Osteoblast (primary cell): ENCODE results near the gene OXSR1. TPM values are rescaled to one million over a fixed set of nuclear protein-coding genes. Genes with fewer than 3 reads are reported as not detected.

Experiments
- DNase-seq: peaks from one replicate; pipeline ENCODE4 v3.0.0; 2011; ENCODE audit warnings: low spot score, mixed read lengths; ENCODE audit not compliant: insufficient read length; ENCODE audit errors: missing footprints
- H2AFZ ChIP-seq: 2 replicates; pipeline ENCODE4 v1.6.0; 2011; ENCODE audit warnings: mild to moderate bottlenecking, low read length
- H3K27ac ChIP-seq: 2 replicates; pipeline ENCODE4 v1.5.1; 2011; ENCODE audit warnings: mild to moderate bottlenecking, low read depth, low read length, moderate library complexity
- H3K27me3 ChIP-seq: 2 replicates; pipeline ENCODE4 v1.6.0; 2012; ENCODE audit warnings: mild to moderate bottlenecking, control low read depth, inconsistent platforms, low read length, moderate library complexity; ENCODE audit not compliant: insufficient read depth
- H3K36me3 ChIP-seq: 2 replicates; pipeline ENCODE4 v1.5.1; 2011; ENCODE audit warnings: mild to moderate bottlenecking, low read length, control low read depth, moderate library complexity; ENCODE audit not compliant: insufficient read depth
- H3K4me1 ChIP-seq: 2 replicates; pipeline ENCODE4 v1.5.1; 2011; ENCODE audit warnings: mild to moderate bottlenecking, low read length, control low read depth, moderate library complexity; ENCODE audit not compliant: insufficient read depth
- H3K4me2 ChIP-seq: 2 replicates; pipeline ENCODE4 v1.6.0; 2011; ENCODE audit warnings: mild to moderate bottlenecking, low read length; ENCODE audit not compliant: insufficient read depth
- H3K4me3 ChIP-seq: fragments of 200-600 bp; sonication (generic); 3 replicates; pipeline ENCODE4 v1.5.1; 2012; ENCODE audit warnings: mild to moderate bottlenecking, low read length, inconsistent platforms; ENCODE audit not compliant: insufficient read depth
- H3K79me2 ChIP-seq: 2 replicates; pipeline ENCODE4 v1.6.0; 2012; ENCODE audit warnings: mild to moderate bottlenecking, low read length, control low read depth, inconsistent platforms; ENCODE audit not compliant: insufficient read depth
- H3K9me3 ChIP-seq: 2 replicates; pipeline ENCODE4 v1.5.1; 2011; ENCODE audit warnings: low read depth, low read length, control low read depth
- H4K20me1 ChIP-seq: 2 replicates; pipeline ENCODE4 v1.6.0; 2012; ENCODE audit warnings: mild to moderate bottlenecking, low read length, control low read depth; ENCODE audit not compliant: insufficient read depth
- CTCF ChIP-seq: IDR thresholded peaks from 2 replicates; pipeline ENCODE4 v1.5.1; 2011; ENCODE audit warnings: mild to moderate bottlenecking, low read depth, low read length, moderate library complexity; ENCODE audit errors: extremely low read depth
- small RNA-seq: library from RNA; depleted of rRNA; stranded (forward); fragments of <200 nt; gene quantifications from one replicate; pipeline ENCODE3, GENCODE V24; 2012
- total RNA-seq: library from RNA; depleted of rRNA; stranded (reverse); fragments of >200 nt; gene quantifications from 2 replicates; pipeline ENCODE4 v1.2.3, GENCODE V29; 2012

The OXSR1 gene
- total RNA-seq, 1 donor, result 50.3 TPM

GRCh38 chr3:38297537-38297936 lies 132.2 kb downstream of the OXSR1 start:
- H4K20me1 ChIP-seq, result no peaks in the 10 kb centered on the region
- no peaks in the 10 kb centered on the region for H3K79me2 ChIP-seq
- no peak overlapping the region for H3K4me2 ChIP-seq
- no peaks in the 10 kb centered on the region for H3K9me3 ChIP-seq
- no peak overlapping the region for H3K4me3 ChIP-seq
- H2AFZ ChIP-seq, result no peak overlapping the region
- H3K4me1 ChIP-seq, result no peaks in the 10 kb centered on the region
- no peak for TF ChIP-seq CTCF
- no peaks in the 10 kb centered on the region for H3K27me3 ChIP-seq
- no peak for DNase-seq
- no peak overlapping the region for H3K27ac ChIP-seq
- no peaks in the 10 kb centered on the region for H3K36me3 ChIP-seq

- no peaks in the 10 kb centered on the region for H4K20me1 ChIP-seq
- no peak for DNase-seq
- H3K4me1 ChIP-seq, result no peaks in the 10 kb centered on the region
- no peaks in the 10 kb centered on the region for H3K9me3 ChIP-seq
- H3K27me3 ChIP-seq, result no peaks in the 10 kb centered on the region
- TF ChIP-seq CTCF, result peak; percentile 56
- no peak overlapping the region for H3K4me2 ChIP-seq
- H3K4me3 ChIP-seq, result no peak overlapping the region
- H3K36me3 ChIP-seq, result no peaks in the 10 kb centered on the region
- H2AFZ ChIP-seq, result no peak overlapping the region
- H3K79me2 ChIP-seq, result no peaks in the 10 kb centered on the region
- H3K27ac ChIP-seq, result no peak overlapping the region
These were observed 132.8 kb downstream of the OXSR1 start for GRCh38 chr3:38297947-38298711.

Small RNA genes within 50 kb of the gene (small RNA-seq; reads per million reads assigned to genes)
- gene RF00019, result not detected
- not detected for gene RNU6-235P

Other genes with a start within 250 kb of the OXSR1 start
- 6.8 and 7.6 TPM in 2 replicates for gene VILL, start 174.8 kb upstream of the OXSR1 start, total RNA-seq
- 23.2 and 23.6 TPM in 2 replicates for gene PLCD1, start 135.9 kb upstream of the OXSR1 start, total RNA-seq
- under 0.01 and 0.29 TPM in 2 replicates for gene DLEC1, start 126.3 kb upstream of the OXSR1 start, total RNA-seq
- 17.4 and 20.0 TPM in 2 replicates for gene ACAA1, start 28.4 kb upstream of the OXSR1 start, total RNA-seq
- 8.7 and 10.3 TPM in 2 replicates for gene MYD88, start 26.9 kb upstream of the OXSR1 start, total RNA-seq
- gene SLC22A13, start 100.3 kb downstream of the OXSR1 start, total RNA-seq, result 0.29 and 0.36 TPM in 2 replicates
- 0.29 and 0.36 TPM in 2 replicates for gene SLC22A14, start 116.8 kb downstream of the OXSR1 start, total RNA-seq
- gene XYLB, start 181.2 kb downstream of the OXSR1 start, total RNA-seq, result 10.1 and 12.4 TPM in 2 replicates